Smooth muscle cell (in vitro differentiated cells): ENCODE measurements around the gene TBP. TPM values are rescaled to one million over a fixed set of nuclear protein-coding genes. Genes with fewer than 3 reads are reported as not detected.

Experiments used
- DNase-seq: peaks from one replicate; lab custom pipeline; 2025; ENCODE audit not compliant: unreplicated experiment; lab: John Stamatoyannopoulos, UW
- H2AFZ ChIP-seq: fragments of 200-600 bp; sonication (generic); 2 replicates; pipeline ENCODE4 v1.6.0; 2016; ENCODE audit warnings: antibody characterized with exemption, low read depth, mild to moderate bottlenecking
- H3F3A ChIP-seq: fragments of 200-600 bp; sonication (generic); 2 replicates; pipeline ENCODE4 v1.6.0; 2017; ENCODE audit warnings: antibody characterized with exemption, low read depth
- H3K27ac ChIP-seq: fragments of 200-600 bp; sonication (generic); 2 replicates; pipeline ENCODE4 v1.5.1; 2016; ENCODE audit warnings: low read depth, mild to moderate bottlenecking
- H3K27me3 ChIP-seq: fragments of 200-600 bp; sonication (generic); 2 replicates; pipeline ENCODE4 v1.6.1; 2016; ENCODE audit warnings: low read depth, mild to moderate bottlenecking
- H3K36me3 ChIP-seq: fragments of 200-600 bp; sonication (generic); 2 replicates; pipeline ENCODE4 v1.5.1; 2016; ENCODE audit warnings: low read depth
- H3K4me1 ChIP-seq: fragments of 200-600 bp; sonication (generic); 2 replicates; pipeline ENCODE4 v1.5.1; 2016; ENCODE audit warnings: low read depth
- H3K4me2 ChIP-seq: fragments of 200-600 bp; sonication (generic); 2 replicates; pipeline ENCODE4 v1.6.0; 2016; ENCODE audit warnings: mild to moderate bottlenecking
- H3K4me3 ChIP-seq: fragments of 200-600 bp; sonication (generic); 2 replicates; pipeline ENCODE4 v1.5.1; 2016; ENCODE audit warnings: mild to moderate bottlenecking
- H3K79me2 ChIP-seq: fragments of 200-600 bp; sonication (generic); 2 replicates; pipeline ENCODE4 v1.6.0; 2016; ENCODE audit warnings: low read depth, mild to moderate bottlenecking
- H3K9ac ChIP-seq: fragments of 200-600 bp; sonication (generic); 2 replicates; pipeline ENCODE4 v1.6.0; 2016; ENCODE audit warnings: low read depth
- H3K9me3 ChIP-seq: fragments of 200-600 bp; sonication (generic); replicated peaks from 2 replicates; pipeline ENCODE4 v1.5.1; 2016; ENCODE audit warnings: low read depth
- H4K20me1 ChIP-seq: fragments of 200-600 bp; sonication (generic); 2 replicates; pipeline ENCODE4 v1.6.0; 2016; ENCODE audit warnings: low read depth
- WGBS: methylation state at CpG from one replicate; pipeline ENCODE4 v1.1.7; 2016; ENCODE audit warnings: low lambda C conversion rate; 5-methylcytosine and 5-hydroxymethylcytosine counted together
- polyA plus RNA-seq: library from polyadenylated mRNA; unstranded; fragments of >200 nt; fragmentation: Nextera tagmentation; extraction: Ambion mirVana; gene quantifications from 2 replicates; pipeline ENCODE4 v1.2.1, GENCODE V29; 2016
- total RNA-seq: library from RNA; depleted of rRNA; stranded (reverse); fragments of >200 nt; gene quantifications from 2 replicates; pipeline ENCODE4 v1.2.3, GENCODE V29; 2014
- TF ChIP-seq, protein P1 (sequence below): fragments of 200-600 bp; sonication (generic); IDR thresholded peaks from 2 replicates; pipeline ENCODE4 v1.5.1; 2017; ENCODE audit warnings: borderline replicate concordance, mild to moderate bottlenecking, antibody characterized with exemption; ENCODE audit not compliant: insufficient read depth, poor library complexity, severe bottlenecking

The TBP gene
- total and polyA plus RNA-seq, 2 experiments from 2014 or later = 25.6 to 30.1 TPM

- Histone ChIP-seq H3K36me3 (peaks cover 21% of the 10 kb centered on the region), H3K4me1 (no peaks in the 10 kb centered on the region), H2AFZ (no peak overlapping the region), H3K27ac (no peak overlapping the region), H3K4me3 (no peak overlapping the region), H3K9me3 (no peaks in the 10 kb centered on the region), H3K4me2 (no peak overlapping the region), H3K79me2 (peaks cover 3% of the 10 kb centered on the region), H3K9ac (no peak overlapping the region), H3K27me3 (no peaks in the 10 kb centered on the region), H3F3A (peaks cover 8% of the 10 kb centered on the region), H4K20me1 (peaks cover 39% of the 10 kb centered on the region)
- TF ChIP-seq, protein P1, sequence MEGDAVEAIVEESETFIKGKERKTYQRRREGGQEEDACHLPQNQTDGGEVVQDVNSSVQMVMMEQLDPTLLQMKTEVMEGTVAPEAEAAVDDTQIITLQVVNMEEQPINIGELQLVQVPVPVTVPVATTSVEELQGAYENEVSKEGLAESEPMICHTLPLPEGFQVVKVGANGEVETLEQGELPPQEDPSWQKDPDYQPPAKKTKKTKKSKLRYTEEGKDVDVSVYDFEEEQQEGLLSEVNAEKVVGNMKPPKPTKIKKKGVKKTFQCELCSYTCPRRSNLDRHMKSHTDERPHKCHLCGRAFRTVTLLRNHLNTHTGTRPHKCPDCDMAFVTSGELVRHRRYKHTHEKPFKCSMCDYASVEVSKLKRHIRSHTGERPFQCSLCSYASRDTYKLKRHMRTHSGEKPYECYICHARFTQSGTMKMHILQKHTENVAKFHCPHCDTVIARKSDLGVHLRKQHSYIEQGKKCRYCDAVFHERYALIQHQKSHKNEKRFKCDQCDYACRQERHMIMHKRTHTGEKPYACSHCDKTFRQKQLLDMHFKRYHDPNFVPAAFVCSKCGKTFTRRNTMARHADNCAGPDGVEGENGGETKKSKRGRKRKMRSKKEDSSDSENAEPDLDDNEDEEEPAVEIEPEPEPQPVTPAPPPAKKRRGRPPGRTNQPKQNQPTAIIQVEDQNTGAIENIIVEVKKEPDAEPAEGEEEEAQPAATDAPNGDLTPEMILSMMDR = no peak
- no peak for DNase-seq
- 93% methylated on average over 2 of the region's 2 CpGs for WGBS
These were observed 20.4 kb upstream of the TBP start for GRCh38 chr6:170533792-170534191.

GRCh38 chr6:170535004-170535403, 19.2 kb upstream of the TBP start:
- Histone ChIP-seq H3K36me3 (peaks cover 27% of the 10 kb centered on the region), H2AFZ (no peak overlapping the region), H3K4me1 (no peaks in the 10 kb centered on the region), H3K9me3 (no peaks in the 10 kb centered on the region), H3K4me3 (no peak overlapping the region), H3K4me2 (no peak overlapping the region), H3K27me3 (no peaks in the 10 kb centered on the region), H3K79me2 (peaks cover 14% of the 10 kb centered on the region), H3F3A (peaks cover 8% of the 10 kb centered on the region), H3K9ac (no peak overlapping the region), H4K20me1 (peaks cover 51% of the 10 kb centered on the region), H3K27ac (no peak overlapping the region)
- WGBS = 96% methylated on average over 5 of the region's 5 CpGs
- TF ChIP-seq, protein P1 = no peak
- no peak for DNase-seq

GRCh38 chr6:170536671-170537070, 17.5 kb upstream of the TBP start:
- Histone ChIP-seq H3K27me3 (no peaks in the 10 kb centered on the region), H3K4me2 (no peak overlapping the region), H4K20me1 (peaks cover 68% of the 10 kb centered on the region), H3K36me3 (peaks cover 27% of the 10 kb centered on the region), H3K79me2 (peaks cover 27% of the 10 kb centered on the region), H3K9ac (no peak overlapping the region), H3K9me3 (no peaks in the 10 kb centered on the region), H2AFZ (no peak overlapping the region), H3K27ac (no peak overlapping the region), H3K4me1 (no peaks in the 10 kb centered on the region), H3K4me3 (no peak overlapping the region), H3F3A (peaks cover 8% of the 10 kb centered on the region)
- DNase-seq = no peak
- TF ChIP-seq, protein P1 = no peak
- 94% methylated on average over 5 of the region's 5 CpGs for WGBS

GRCh38 chr6:170537329-170537728, 16.8 kb upstream of the TBP start:
- H3K79me2 ChIP-seq = peaks cover 33% of the 10 kb centered on the region
- no peak overlapping the region for H3K27ac ChIP-seq
- TF ChIP-seq, protein P1 = no peak
- WGBS = 96% methylated on average over 4 of the region's 4 CpGs
- DNase-seq = no peak
- H3K27me3 ChIP-seq = no peaks in the 10 kb centered on the region
- H2AFZ ChIP-seq = no peak overlapping the region
- peaks cover 75% of the 10 kb centered on the region for H4K20me1 ChIP-seq
- no peaks in the 10 kb centered on the region for H3K9me3 ChIP-seq
- H3K4me2 ChIP-seq = no peak overlapping the region
- peaks cover 8% of the 10 kb centered on the region for H3F3A ChIP-seq
- no peaks in the 10 kb centered on the region for H3K4me1 ChIP-seq
- no peak overlapping the region for H3K4me3 ChIP-seq
- H3K36me3 ChIP-seq = peaks cover 30% of the 10 kb centered on the region
- no peak overlapping the region for H3K9ac ChIP-seq
